ENCODE measurements around the gene PSMD11. TPM values are rescaled to one million over a fixed set of nuclear protein-coding genes. Genes with fewer than 3 reads are reported as not detected.

PSMD11 gene
- total and polyA plus RNA-seq, 2 of the 8 experiments (the other 6 are each of a cell fraction or from before 2014, with no cell fraction given), result 68.4 to 171 TPM

DNA sequence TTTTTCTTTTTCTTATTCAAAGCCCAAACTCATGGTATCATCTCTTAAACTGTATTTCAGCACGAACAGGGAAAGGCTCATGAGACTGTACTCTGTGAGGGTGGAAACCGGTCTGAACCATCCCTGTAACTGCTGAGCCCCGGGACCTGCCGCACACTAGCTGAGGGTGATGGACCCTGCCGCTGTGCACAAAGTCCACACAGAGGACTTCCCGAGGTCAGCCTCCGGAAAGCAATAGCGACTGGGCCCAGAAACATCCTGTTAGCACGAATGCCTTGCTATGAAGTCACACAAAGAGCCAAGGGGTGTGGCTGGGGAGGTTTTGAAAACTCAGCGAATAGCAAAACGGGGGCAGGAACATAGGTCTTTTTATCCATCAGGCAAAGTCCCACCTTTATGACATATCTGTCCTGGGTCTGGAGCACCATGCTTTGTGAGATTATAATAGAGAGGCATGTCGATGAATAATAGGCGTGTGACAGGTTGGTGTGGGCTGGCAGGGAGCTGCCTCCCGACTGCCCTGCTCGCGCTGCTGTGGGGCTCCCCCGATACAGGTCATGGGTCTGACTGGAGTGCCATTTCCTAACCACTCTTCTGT, 75.9 kb downstream of the PSMD11 start (continued):
- TF ChIP-seq, protein P1, sequence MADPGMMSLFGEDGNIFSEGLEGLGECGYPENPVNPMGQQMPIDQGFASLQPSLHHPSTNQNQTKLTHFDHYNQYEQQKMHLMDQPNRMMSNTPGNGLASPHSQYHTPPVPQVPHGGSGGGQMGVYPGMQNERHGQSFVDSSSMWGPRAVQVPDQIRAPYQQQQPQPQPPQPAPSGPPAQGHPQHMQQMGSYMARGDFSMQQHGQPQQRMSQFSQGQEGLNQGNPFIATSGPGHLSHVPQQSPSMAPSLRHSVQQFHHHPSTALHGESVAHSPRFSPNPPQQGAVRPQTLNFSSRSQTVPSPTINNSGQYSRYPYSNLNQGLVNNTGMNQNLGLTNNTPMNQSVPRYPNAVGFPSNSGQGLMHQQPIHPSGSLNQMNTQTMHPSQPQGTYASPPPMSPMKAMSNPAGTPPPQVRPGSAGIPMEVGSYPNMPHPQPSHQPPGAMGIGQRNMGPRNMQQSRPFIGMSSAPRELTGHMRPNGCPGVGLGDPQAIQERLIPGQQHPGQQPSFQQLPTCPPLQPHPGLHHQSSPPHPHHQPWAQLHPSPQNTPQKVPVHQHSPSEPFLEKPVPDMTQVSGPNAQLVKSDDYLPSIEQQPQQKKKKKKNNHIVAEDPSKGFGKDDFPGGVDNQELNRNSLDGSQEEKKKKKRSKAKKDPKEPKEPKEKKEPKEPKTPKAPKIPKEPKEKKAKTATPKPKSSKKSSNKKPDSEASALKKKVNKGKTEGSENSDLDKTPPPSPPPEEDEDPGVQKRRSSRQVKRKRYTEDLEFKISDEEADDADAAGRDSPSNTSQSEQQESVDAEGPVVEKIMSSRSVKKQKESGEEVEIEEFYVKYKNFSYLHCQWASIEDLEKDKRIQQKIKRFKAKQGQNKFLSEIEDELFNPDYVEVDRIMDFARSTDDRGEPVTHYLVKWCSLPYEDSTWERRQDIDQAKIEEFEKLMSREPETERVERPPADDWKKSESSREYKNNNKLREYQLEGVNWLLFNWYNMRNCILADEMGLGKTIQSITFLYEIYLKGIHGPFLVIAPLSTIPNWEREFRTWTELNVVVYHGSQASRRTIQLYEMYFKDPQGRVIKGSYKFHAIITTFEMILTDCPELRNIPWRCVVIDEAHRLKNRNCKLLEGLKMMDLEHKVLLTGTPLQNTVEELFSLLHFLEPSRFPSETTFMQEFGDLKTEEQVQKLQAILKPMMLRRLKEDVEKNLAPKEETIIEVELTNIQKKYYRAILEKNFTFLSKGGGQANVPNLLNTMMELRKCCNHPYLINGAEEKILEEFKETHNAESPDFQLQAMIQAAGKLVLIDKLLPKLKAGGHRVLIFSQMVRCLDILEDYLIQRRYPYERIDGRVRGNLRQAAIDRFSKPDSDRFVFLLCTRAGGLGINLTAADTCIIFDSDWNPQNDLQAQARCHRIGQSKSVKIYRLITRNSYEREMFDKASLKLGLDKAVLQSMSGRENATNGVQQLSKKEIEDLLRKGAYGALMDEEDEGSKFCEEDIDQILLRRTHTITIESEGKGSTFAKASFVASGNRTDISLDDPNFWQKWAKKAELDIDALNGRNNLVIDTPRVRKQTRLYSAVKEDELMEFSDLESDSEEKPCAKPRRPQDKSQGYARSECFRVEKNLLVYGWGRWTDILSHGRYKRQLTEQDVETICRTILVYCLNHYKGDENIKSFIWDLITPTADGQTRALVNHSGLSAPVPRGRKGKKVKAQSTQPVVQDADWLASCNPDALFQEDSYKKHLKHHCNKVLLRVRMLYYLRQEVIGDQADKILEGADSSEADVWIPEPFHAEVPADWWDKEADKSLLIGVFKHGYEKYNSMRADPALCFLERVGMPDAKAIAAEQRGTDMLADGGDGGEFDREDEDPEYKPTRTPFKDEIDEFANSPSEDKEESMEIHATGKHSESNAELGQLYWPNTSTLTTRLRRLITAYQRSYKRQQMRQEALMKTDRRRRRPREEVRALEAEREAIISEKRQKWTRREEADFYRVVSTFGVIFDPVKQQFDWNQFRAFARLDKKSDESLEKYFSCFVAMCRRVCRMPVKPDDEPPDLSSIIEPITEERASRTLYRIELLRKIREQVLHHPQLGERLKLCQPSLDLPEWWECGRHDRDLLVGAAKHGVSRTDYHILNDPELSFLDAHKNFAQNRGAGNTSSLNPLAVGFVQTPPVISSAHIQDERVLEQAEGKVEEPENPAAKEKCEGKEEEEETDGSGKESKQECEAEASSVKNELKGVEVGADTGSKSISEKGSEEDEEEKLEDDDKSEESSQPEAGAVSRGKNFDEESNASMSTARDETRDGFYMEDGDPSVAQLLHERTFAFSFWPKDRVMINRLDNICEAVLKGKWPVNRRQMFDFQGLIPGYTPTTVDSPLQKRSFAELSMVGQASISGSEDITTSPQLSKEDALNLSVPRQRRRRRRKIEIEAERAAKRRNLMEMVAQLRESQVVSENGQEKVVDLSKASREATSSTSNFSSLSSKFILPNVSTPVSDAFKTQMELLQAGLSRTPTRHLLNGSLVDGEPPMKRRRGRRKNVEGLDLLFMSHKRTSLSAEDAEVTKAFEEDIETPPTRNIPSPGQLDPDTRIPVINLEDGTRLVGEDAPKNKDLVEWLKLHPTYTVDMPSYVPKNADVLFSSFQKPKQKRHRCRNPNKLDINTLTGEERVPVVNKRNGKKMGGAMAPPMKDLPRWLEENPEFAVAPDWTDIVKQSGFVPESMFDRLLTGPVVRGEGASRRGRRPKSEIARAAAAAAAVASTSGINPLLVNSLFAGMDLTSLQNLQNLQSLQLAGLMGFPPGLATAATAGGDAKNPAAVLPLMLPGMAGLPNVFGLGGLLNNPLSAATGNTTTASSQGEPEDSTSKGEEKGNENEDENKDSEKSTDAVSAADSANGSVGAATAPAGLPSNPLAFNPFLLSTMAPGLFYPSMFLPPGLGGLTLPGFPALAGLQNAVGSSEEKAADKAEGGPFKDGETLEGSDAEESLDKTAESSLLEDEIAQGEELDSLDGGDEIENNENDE (IDR thresholded peaks at IDR 0.05; ENCODE audit: insufficient replicate concordance, low read length), result no peak
- TF ChIP-seq POLR2A (IDR thresholded peaks at IDR 0.05; ENCODE audit: control extremely low read depth in 1 of 2, low read depth in 2 of 2, low read length in 2 of 2) (peak in 1 of 2 experiments; percentile 44; a peak in 1 of 3 replicates), SIX5 (IDR thresholded peaks at IDR 0.05; ENCODE audit: low read depth, low read length) (no peak), GTF2F1 (IDR thresholded peaks at IDR 0.05; ENCODE audit: borderline replicate concordance, low read depth, low read length) (no peak)
